Astrocyte of the cerebellum (primary cell): ENCODE measurements around the gene FADS6.

Experiments used
- DNase-seq: peaks from one replicate; pipeline ENCODE4 v3.0.0-alpha.2; 2011; ENCODE audit warnings: low read depth
- H3K4me3 ChIP-seq: 2 replicates; pipeline ENCODE4 v1.5.1; 2011; ENCODE audit warnings: mild to moderate bottlenecking, low read depth, low read length, moderate library complexity
- CTCF ChIP-seq: IDR thresholded peaks from 2 replicates; pipeline ENCODE4 v1.5.1; 2012; ENCODE audit warnings: low read length, low read depth, moderate library complexity, mild to moderate bottlenecking; ENCODE audit errors: missing control alignments
- in situ Hi-C: cut with HindIII; loops from 2 replicates; pipeline ENCODE4 v1.10.0; 2017; ENCODE audit warnings: low sequenced_read_pairs

Gene FADS6

GRCh38 chr17:74842599-74843351 is 50.7 kb downstream of the FADS6 start:
- no peak for DNase-seq
- H3K4me3 ChIP-seq = peak overlapping the region; percentile 26
- in situ Hi-C loops = no loop called here
- TF ChIP-seq CTCF = peak; percentile 27

GRCh38 chr17:74842146-74842598 is 51.3 kb downstream of the FADS6 start:
- no peak for TF ChIP-seq CTCF
- in situ Hi-C loops = no loop called here
- H3K4me3 ChIP-seq = no peak overlapping the region

GRCh38 chr17:74840989-74841666 is 52.3 kb downstream of the FADS6 start:
- DNase-seq = no peak
- TF ChIP-seq CTCF = no peak
- no peak overlapping the region for H3K4me3 ChIP-seq
- in situ Hi-C loops = no loop called here

More at GRCh38 chr17:74842146-74842598, 51.3 kb downstream of the FADS6 start:
- DNase-seq = no peak

- in situ Hi-C loops = no loop called here
- DNase-seq = no peak
- no peak for TF ChIP-seq CTCF
- no peak overlapping the region for H3K4me3 ChIP-seq
Observed at GRCh38 chr17:74839990-74840852, 53.2 kb downstream of the FADS6 start.

GRCh38 chr17:74838274-74838673 is 55.2 kb downstream of the FADS6 start:
- no peak for DNase-seq
- TF ChIP-seq CTCF = no peak

More at GRCh38 chr17:74838274-74838673, 55.2 kb downstream of the FADS6 start:
- in situ Hi-C loops = no loop called here
- H3K4me3 ChIP-seq = no peak overlapping the region
